ENCODE measurements around the gene TRABD. TPM values are rescaled to one million over a fixed set of nuclear protein-coding genes. Genes with fewer than 3 reads are reported as not detected.

TRABD gene
- total RNA-seq, 4 donors from 2014 or later: 18.3 to 43.1 (median 28.4) TPM

GRCh38 chr22:50221410-50222300, 35.9 kb downstream of the TRABD start:
- no peak for DNase-seq (ENCODE audit: low spot score)
- TF ChIP-seq CTCF (IDR thresholded peaks at IDR 0.05): no peak
- ATAC-seq (ENCODE audit: low FRiP score): no peak

DNA sequence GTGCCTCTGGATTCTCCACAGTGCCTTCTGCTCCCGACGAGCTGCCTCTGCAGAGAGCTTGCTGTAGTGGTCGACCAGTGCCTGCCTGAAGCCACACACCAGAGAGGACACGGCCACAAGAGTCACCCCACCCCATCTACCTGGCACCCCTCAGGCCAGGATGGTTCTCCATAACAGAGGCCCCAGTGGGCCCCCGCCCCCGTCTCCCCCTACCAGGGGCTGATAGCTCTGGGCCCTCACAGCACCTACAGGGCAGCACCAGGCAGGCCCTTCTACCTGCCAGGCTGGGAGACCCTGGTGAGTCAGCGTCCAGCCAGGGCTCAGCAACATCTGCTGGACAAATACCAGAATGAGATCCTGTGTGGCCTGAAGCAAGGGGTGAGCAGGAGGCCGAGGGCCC, 36.8 kb downstream of the TRABD start:
- TF ChIP-seq CTCF (IDR thresholded peaks at IDR 0.05): no peak
- ATAC-seq (ENCODE audit: low FRiP score) (no peak), DNase-seq (ENCODE audit: low spot score) (no peak)

DNA sequence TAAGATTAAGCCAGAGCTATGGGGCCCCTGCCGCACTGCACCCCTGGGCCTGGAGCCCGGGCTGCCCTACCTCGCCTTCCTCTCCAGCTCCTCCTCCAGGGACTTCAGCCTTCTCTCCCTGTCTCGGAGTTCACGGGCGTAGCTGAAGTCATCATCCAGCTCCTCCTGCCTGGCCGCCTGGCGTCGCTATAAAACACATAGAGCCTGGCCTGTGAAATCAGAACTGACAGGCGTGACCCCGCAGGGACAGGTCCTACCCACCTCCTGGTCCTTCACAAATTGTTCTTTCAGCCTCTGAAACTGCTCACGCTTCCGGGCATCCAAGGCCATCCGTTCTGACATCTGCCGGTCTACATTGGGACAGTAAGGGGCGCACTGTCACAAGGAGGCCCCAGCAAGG, 38.4 kb downstream of the TRABD start:
- no peak for DNase-seq (ENCODE audit: low spot score)
- no peak for ATAC-seq (ENCODE audit: low FRiP score)
- no peak for TF ChIP-seq CTCF (IDR thresholded peaks at IDR 0.05)

GRCh38 chr22:50225200-50225969, 39.7 kb downstream of the TRABD start:
- ATAC-seq (ENCODE audit: low FRiP score) (no peak), DNase-seq (ENCODE audit: low spot score) (no peak)
- no peak for TF ChIP-seq CTCF (IDR thresholded peaks at IDR 0.05)

DNA sequence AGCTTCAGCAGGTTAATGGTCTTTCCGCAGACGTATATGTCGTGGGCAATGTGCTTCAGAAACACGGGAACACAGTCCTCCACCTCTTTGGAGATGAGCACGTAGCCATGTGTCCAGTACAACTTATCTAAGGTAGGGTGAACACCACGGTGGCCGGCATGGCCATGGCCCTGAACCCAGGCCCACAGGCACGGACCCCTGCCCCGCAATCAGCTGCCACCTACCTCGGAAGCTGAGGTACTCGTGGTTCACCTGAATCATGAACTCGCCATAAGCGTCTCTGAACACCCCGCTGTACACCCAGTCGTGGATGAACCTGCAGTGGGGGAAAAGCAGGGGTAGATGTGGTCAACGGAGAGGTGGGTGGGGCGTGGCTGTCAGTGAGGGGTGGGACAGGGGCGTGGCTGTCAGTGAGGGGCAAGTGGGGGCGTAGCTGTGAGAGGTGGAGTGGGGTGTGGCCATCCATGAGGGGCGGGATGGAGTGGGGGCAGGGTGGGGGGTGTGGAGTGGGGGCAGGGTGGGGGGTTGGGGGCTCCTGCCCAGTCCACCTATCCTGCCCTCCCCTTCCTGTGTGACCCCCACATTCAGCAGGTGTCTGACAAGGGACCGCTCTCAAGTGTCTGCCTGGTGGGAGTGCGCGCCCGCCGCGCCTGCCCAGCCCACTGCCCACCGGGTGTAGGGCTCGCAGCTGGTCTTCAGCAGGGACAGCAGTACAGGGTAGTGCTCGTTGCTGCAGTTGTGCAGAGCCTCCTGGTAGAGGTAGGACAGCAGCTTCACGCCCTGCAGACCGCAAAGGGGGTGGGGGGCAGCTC, 40.6 kb downstream of the TRABD start:
- TF ChIP-seq CTCF (IDR thresholded peaks at IDR 0.05): no peak
- ATAC-seq (ENCODE audit: low FRiP score) (no peak), DNase-seq (ENCODE audit: low spot score) (no peak)

DNA sequence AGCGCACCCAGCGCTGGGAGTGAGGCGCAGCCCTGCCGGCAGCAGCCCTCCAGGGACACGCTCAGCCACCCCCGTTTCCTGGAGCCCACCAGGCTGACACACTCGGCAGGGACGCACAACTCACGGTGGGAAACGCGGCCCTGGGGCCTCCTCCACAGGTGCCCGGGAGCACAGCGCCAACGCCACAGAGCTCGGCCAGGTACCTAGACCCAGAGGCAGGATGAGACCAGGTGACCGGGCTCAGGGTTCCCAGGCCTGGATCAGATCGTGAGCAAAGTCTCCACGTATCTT, 41.1 kb downstream of the TRABD start:
- DNase-seq (ENCODE audit: low spot score): no peak
- ATAC-seq (ENCODE audit: low FRiP score): no peak
- no peak for TF ChIP-seq CTCF (IDR thresholded peaks at IDR 0.05)

All from omental fat pad (tissue), 4 donors.